GM21576 (cell line): ENCODE data around the gene TGFBR1.
"Not testable (repeated sequence)": the region's sequence is repeated elsewhere in the genome, so short reads cannot be mapped to it uniquely, and the experiment has no call there.

ENCODE experiments used
- ATAC-seq: cut with Tn5 transposase; IDR thresholded peaks from one replicate; pipeline ENCODE4 v1.9.1; 2021; ENCODE audit warnings: mild to moderate bottlenecking, moderate library complexity; ENCODE audit not compliant: unreplicated experiment

The TGFBR1 gene

DNA sequence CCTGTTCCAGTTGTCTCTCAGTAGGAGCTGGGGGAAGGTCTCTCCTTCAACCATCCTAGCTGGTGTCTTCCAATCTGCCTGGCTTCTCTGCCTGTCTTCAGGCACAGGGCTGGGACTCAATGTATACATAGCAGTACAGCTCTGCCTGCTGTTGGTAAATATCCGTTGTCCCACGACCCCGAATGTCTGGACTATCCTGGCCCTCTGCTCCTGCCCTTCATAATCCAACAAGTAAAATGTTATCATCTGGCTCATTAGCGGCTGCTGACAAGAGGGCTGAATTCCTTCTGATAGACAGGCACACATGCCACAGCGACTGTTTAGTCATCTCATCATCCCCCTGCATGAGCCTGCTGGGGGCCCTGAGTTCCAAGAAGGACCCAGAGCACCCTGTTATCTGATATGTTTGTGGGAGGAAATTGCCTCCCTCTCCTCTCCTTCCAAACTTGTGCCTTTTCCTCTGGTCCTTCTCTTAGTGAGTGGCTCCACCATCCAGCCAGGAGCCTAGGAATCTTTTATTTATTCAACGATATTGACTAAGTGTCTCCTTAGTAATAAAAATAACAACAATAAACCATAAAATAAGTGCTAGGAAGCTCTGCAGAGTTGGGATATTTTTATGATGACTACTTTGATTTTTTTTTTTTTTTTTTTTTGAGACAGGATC is 29.5 kb upstream of the TGFBR1 start:
- ATAC-seq: no peak

DNA sequence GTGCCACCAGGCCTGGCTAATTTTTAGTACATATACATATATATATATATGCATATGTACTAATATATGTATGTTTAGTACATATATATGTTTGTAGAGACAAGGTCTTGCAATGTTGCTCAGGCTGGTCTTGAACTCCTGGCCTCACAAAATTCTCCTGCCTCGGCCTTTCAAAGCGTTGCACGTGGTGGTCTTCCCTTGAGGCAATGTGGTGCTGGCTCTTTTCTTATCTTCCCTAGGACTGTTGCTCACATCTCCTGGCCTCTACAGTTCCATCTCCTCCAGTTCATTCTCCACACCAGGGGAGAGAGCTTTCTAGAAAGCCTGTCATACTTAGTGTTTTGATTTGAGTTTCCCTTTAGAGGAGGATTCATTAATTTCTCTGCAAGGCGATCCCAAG is 28.9 kb upstream of the TGFBR1 start:
- no peak for ATAC-seq

DNA sequence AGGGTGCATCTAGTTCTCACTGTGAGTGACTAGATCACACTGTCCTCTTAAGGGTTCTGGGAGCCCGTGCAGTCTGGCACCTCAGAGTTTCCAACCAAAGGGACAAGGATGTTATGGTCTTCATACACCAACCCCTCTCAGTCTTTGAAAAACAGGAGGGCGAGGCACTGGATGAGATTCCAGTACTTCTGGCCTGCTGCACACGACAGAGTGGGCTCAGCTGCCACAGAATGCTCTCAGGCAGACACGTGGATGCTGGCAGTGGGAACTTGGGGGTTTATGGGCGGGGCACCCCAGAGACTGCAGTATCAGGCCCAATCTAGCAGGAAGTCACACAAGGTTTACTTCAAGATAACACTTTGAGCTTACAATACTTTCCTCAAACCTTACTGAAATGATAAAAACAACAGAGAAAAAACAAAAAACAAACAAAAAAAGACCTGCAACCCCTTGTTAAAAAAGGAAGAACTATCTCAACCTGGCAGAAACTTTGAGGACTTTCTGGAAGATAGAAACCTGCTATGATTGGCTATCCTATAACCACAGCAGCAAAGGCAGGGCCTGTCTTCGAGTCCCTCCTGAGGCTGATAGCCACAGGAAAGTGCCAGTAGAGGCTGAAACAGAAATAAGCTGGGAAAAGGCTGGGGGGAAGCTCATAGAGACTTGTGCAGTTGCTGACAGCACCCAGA is 28.3 kb upstream of the TGFBR1 start:
- ATAC-seq: no peak

DNA sequence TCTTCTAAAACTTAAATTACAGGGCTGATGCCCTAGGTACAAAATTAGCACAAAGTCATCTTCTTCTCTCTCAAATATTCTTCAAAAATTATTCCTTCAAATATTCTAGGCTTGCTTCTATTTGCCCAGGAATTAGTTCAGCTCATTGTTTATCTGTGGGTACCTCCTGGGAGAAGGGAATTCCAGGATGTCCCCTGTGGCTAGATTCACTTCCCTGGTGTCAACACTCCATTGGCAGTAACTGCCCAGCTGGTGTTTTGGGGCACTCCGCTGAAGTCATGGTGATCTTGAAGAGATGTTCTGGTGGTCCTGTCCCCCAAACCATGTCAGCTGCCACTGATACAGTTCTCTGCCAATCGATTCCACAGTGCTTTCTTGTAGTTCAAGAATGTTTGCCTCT is 26.2 kb upstream of the TGFBR1 start:
- no peak for ATAC-seq

DNA sequence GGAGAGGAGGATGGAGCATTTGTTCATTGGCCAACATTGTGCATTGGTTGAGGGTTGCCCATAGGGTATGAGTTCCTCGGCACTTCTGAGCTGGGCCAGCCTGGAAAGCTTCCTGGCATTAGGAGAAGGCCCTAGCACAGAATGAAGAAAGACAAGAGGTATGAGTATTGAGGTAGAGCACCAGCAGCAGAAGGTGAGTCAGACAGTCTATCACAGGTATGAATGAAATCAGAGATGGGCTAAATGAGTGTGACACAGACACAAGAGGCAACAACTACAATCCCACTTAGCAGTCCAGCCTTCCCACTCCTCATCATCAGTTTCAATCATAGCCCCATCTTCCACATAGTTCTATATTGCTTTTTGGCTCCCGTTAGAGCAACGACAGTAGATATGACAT is 25.4 kb upstream of the TGFBR1 start:
- no peak for ATAC-seq

DNA sequence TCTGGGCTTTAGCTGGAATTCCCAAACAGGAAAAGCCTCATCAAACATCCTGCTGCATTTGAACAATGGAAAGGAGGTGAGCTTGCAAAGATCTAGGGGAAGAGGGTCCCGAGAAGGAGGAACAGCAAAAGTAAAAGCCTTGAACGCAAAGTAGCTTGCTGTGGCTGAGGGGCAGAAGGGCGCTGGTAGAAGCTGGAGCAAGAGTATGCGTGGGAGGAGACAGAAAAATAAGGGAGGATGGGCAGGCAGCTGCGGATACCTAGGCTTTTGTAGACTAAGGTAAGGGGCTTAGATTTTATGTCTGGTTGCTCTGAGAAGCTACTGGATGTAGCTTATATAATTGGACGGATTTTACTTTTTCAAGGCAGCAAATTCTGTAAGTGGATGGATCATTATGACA is 21.9 kb upstream of the TGFBR1 start:
- no peak for ATAC-seq

DNA sequence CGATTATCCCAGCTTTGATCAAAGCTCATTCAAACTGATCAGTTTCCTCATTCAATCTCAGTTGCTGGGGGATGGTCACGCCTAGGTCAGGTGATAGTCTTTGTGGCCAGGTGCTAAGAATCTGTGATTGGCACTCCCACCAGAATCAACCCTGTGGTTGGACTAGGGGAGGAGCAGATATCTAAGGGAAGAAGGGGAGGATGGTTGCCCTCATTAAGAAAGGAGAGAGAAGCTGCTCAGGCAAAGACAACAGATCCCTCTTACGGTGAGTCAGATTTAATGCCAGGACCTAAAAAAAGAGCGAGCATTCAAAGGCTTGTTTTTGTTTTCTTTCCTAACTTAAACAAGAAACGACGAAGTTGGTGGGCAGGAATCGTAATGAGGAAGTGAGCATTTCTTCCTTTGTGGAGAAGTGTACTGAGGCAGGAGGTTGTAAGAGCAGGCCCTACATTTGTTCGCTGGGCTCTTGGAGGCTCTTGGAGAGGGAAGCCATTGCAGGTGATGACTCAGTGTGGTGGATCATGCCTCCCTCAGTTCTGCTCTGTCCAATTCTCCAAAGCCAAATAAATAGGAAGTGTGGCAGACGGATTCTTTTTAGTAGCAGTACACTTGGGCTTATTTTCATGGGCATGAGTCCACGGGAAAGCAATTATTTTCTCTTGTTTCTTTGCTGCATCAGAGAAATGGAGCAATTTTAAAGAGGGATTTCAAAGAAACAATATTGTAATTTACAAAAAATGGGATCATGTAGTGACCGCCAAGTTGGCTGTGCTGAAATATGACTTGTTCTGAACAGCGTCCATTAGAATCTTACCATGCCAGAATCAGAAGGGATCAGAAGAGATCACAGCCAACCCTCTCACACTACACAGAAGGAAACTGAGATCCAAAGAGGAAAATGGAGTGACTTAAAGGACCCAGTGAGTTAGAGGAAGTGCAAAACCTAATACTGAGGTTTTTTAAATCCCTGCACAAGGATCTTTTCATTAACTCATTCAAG is 18.7 kb upstream of the TGFBR1 start:
- ATAC-seq: no peak

DNA sequence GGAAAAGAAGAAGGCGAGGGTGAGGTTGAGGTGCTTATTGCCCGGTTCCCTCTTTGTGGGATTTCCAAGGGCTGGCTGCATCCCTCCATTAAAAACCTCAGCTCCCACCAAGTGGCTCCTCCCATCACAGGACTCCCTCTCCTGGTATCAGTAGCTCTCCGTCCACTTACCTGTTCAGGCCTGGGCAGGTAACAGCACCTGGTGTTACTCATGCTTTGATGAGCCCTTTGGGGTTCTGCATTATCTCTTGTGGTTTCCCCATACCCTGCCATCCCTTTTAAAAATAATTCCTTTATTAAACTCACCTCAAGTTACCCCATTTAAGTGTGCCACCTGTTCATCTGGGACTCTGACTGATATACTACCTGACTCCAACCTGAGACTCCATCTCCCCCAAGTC is 17.5 kb upstream of the TGFBR1 start:
- no peak for ATAC-seq

DNA sequence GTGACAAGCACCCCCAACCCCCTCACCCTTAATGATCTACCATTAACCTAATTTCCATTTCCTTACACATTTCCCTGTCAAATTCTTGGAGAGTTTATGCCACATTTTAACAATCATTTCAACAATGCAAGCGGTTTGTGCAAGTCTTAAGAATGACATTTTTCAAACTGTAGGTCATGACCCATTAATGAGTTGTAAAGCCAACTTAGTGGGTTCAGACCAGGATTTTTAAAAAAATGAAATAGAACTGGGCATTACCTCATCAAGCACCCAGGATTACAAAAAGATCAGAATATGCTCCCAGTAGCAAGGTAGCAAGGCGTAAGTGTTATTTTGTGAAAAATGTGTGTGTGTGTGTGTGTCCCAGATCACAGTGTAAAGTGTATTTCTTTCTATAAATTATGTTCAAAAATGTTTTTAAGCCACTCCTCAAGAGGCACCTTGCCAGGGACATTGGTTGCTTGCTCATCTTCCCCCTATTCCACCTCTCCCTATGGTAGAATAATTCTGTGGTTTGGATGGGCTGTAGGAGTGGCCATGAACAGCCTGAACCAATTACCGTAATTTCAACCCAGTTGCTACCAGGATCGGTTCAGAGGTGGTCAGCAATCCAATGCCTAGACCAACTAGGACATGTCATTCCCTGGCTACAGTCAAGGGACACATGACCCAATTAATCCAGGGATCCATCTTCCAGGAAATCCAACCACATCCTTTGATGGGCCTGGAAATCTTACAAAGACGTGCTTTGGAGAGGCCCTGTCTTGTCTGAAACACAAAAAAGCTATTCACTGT is 14.4 kb upstream of the TGFBR1 start:
- no peak for ATAC-seq

DNA sequence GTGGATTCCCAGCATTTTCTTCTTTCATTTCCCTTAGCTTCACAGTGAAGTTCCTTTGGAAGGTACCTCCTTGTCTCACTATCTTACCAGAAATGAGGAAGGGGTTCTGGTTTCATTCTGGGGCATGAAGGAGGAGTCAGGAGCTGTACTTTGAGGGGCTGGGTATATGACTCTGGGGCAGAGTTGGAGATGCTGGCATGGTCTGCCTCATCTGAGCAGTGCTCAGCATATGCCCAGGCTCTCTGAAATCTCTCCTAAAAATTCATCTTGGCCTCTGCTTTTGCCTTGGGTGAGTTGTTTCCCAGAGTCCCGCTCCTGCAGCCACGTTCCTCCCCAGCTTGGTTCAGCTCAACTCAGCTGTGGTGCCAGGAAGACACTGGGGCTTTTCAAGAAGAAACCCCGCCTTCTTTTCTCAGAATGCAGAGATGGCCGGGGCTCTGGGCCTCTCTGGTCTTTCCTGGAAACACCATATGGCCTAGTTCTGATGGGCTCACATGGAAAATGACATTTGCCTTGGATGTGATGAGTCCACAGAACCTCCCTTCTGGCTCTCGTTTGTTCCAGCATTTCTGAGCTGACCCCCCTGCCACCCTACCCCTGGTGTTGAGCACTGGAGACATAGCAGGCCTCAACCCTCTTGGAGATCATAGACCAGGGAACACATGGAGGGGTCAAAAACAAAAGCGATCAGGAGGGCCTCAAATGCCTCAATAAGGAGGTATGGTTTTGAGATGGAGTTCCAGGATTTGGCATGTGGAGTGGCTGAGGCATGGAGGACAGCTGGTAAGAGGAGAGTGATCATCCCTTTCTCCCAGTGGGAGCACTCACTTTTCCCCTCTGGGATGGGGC is 12.0 kb upstream of the TGFBR1 start:
- no peak for ATAC-seq

DNA sequence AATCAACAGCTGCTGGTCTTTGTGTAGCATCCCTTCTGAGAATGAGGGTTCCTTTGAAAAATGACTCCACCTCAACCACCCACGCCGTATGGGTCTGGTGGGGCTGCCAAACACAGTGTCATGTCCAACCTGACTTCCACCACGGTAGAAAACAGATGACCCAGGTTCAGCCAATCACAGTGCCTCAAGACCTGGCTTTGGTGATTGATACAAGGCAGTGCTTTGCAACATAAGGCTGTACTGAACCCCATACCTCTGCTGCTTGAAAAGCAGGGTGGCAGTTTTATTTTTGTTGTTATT is 11.5 kb upstream of the TGFBR1 start:
- ATAC-seq: no peak

DNA sequence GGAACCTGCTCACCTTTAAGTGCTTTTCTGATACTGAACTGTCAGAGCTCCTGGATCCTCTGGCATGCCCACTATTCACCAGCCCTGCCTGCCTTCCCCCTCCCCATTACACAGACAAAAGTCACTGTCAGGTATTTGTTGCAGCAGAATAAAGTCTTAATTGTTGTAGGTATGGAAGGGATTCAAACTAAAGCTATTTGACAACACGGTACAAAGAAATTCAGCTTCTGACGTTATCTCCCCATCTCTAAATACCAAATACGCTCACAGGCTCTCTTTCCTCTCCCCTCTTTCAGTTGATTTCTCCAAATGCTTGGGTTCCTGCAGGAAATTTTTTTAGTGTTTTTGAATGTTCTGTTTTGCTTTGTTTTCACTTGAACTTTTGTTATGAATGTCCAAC is 9.3 kb upstream of the TGFBR1 start:
- no peak for ATAC-seq

DNA sequence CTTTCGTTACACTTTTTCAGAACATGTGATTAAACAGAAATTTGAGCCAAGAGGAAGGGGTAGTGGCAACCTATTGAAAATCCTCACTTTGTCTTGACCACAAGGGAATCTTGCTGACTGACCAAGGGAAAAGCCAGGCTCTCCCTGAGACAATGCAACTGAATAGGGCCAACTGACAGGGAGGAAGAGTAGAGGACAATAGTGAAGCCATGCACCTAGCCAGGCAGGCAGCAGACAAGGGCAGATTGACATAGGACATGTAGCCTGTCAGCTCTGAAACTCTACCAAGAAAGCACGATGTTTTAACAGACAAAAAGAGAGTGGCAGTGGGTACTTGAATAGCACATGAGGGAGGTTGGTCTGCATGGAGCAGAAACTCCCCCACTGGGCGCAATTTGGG is 8.5 kb upstream of the TGFBR1 start:
- no peak for ATAC-seq

DNA sequence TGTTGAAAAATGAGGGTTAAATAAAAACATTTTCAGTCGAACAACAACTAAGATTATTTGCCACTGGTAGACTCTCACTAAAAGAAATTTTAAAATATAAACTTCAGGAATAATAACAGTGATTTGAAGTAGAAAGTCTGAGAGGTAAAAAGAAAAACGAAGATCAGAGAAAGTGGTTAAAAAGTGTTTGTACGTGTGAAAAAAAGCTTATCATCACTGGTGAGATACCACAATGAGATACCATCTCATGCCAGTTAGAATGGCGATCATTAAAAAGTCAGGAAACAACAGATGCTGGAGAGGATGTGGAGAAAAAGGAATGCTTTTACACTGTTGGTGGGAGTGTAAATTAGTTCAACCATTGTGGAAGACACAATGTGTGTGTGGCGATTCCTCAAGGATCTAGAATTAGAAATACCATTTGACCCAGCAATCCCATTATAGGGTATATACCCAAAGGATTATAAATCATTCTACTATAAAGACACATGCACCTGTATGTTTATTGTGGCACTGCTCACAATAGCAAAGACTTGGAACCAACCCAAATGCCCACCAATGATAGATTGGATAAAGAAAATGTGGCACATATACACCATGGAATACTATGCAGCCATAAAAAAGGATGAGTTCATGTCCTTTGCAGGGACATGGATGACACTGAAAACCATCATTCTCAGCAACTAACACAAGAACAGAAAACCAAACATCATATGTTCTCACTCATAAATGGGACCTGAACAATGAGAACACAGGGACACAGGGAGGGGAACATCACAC is 4.9 kb upstream of the TGFBR1 start:
- ATAC-seq: not testable (repeated sequence)

DNA sequence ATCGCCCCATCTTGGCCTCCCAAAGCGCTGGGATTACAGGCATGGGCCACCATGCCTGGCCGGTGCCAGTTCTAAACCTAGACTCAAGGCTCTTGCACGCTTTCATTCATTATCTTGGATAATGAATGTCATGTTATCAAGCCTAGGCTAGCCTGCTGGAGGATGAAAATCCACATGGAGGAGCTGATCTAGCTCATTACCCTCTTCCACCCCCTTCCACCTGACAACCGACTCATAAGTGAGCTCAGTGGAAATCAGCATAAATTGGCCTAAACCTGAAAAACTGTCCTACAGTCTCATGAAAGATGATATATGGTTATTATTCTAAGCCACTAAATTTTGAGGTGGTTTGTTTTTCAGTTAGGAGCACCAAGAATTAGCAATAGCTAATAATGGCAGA is 3.6 kb upstream of the TGFBR1 start:
- no peak for ATAC-seq

DNA sequence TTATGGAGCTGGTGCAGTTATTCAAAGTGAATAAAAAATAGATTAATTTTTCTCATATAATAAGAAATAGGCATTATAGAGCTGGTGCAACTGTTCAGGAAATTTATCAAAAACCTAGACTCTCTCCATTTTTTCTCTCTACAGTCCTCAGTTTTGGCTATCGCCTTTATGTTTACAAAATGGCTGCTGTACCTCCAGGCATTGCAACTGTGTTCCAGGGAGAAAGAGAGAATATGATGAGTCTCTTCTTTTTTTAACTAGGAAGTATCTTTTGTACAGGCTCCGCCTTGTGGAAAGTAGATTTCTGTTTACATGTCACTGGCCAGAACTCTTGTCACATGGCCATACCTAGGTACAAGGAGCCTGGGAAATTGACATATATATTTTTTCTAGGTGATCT is 3.1 kb upstream of the TGFBR1 start:
- no peak for ATAC-seq

DNA sequence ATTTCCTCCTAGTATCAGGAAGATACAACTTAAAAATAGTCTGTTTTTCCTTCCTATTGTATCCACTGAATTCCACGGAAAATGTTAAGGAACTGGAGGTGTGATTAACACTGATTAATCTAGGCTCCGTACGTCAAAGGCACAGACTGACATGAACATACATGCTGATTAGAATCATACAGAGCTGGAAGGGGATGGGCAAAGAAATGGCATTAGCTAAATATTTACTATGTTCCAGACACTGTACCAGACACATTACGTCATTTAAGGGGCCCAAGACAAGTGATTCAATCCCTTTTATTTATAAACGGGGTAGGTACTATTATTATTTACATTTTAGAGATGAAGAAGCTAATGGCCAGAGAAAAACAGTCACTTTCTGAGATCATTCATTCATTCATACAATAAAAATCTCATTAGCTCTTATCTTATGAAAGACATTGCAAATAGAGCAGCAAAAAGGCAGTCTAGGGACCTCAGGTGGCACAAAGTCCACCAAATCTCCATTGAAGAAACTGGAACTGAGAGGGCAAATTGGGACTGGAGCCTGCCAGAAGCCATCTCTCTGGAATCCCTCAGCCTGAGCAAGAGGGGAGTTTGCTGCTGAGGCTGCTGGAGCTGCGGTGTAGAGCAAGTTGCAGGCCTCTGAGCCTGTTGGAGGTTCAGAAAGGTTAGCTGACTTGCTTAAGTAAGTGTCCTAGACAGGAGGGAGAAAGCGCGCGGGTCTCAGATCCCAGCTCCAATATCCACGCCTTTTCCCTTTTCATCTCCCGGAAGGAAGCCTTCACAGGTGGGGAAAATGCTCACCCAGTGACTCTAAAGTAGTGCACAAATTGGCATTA is 1.6 kb upstream of the TGFBR1 start:
- no peak for ATAC-seq

DNA sequence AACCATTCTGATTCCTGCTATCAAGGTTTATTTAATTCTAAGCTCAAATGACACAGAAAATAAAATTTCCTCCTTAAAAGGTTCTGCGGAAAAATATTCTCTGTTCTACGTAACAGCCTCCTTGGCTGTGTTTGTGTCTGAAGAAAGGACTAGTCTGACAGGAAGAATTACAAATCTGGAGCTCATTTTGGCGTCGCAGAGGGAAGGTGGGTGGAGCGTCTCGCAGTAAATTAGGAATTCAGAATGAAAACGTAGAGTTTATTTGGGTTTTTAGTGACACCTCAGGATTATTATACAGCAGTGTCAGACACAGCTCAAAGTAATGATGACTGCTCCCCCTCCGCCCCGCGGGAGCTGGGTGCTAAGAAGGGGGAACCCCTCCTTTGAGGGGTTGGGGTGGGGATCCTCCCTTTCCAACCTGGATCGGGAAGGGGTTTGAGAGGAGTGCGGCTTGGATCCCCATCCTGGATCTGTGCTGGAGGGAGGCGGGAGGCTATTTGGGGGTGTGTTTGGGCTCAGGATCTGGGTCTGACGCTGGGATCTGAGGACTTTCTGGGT is 933 bp upstream of the TGFBR1 start:
- no peak for ATAC-seq
